ENCODE data around the gene RASGRP4.

DNA sequence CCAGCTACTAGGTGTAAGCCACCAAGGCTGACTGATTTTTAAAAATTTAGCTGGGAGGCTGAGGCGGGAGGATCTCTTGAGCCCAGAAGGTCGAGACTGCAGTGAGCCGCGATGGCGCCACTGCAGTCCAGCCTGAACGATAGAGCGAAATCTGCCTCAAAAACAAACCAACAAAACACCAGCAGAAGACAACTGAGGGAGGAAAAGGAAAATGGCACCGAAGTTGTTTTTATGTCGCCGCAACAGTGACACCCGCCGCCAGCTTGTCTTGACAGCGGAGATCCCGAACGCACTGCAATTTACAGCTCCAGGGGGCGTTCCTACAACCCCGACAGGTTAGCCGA lies 23.4 kb downstream of the RASGRP4 start:
- TF ChIP-seq, protein P1, sequence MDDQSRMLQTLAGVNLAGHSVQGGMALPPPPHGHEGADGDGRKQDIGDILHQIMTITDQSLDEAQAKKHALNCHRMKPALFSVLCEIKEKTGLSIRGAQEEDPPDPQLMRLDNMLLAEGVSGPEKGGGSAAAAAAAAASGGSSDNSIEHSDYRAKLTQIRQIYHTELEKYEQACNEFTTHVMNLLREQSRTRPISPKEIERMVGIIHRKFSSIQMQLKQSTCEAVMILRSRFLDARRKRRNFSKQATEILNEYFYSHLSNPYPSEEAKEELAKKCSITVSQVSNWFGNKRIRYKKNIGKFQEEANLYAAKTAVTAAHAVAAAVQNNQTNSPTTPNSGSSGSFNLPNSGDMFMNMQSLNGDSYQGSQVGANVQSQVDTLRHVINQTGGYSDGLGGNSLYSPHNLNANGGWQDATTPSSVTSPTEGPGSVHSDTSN (CRISPR knock-in tag; IDR thresholded peaks at IDR 0.05) = no peak
- TF ChIP-seq, protein P2, sequence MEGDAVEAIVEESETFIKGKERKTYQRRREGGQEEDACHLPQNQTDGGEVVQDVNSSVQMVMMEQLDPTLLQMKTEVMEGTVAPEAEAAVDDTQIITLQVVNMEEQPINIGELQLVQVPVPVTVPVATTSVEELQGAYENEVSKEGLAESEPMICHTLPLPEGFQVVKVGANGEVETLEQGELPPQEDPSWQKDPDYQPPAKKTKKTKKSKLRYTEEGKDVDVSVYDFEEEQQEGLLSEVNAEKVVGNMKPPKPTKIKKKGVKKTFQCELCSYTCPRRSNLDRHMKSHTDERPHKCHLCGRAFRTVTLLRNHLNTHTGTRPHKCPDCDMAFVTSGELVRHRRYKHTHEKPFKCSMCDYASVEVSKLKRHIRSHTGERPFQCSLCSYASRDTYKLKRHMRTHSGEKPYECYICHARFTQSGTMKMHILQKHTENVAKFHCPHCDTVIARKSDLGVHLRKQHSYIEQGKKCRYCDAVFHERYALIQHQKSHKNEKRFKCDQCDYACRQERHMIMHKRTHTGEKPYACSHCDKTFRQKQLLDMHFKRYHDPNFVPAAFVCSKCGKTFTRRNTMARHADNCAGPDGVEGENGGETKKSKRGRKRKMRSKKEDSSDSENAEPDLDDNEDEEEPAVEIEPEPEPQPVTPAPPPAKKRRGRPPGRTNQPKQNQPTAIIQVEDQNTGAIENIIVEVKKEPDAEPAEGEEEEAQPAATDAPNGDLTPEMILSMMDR (tag by site-specific recombination; IDR thresholded peaks at IDR 0.05) = no peak
- TF ChIP-seq GLIS2 (tag by site-specific recombination; IDR thresholded peaks at IDR 0.05) = no peak
- no peak for TF ChIP-seq ZNF549 (tag by site-specific recombination; IDR thresholded peaks at IDR 0.05)
- TF ChIP-seq, protein P3, sequence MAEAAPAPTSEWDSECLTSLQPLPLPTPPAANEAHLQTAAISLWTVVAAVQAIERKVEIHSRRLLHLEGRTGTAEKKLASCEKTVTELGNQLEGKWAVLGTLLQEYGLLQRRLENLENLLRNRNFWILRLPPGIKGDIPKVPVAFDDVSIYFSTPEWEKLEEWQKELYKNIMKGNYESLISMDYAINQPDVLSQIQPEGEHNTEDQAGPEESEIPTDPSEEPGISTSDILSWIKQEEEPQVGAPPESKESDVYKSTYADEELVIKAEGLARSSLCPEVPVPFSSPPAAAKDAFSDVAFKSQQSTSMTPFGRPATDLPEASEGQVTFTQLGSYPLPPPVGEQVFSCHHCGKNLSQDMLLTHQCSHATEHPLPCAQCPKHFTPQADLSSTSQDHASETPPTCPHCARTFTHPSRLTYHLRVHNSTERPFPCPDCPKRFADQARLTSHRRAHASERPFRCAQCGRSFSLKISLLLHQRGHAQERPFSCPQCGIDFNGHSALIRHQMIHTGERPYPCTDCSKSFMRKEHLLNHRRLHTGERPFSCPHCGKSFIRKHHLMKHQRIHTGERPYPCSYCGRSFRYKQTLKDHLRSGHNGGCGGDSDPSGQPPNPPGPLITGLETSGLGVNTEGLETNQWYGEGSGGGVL (tag by site-specific recombination; IDR thresholded peaks at IDR 0.05) = no peak
- TF ChIP-seq, protein P4, sequence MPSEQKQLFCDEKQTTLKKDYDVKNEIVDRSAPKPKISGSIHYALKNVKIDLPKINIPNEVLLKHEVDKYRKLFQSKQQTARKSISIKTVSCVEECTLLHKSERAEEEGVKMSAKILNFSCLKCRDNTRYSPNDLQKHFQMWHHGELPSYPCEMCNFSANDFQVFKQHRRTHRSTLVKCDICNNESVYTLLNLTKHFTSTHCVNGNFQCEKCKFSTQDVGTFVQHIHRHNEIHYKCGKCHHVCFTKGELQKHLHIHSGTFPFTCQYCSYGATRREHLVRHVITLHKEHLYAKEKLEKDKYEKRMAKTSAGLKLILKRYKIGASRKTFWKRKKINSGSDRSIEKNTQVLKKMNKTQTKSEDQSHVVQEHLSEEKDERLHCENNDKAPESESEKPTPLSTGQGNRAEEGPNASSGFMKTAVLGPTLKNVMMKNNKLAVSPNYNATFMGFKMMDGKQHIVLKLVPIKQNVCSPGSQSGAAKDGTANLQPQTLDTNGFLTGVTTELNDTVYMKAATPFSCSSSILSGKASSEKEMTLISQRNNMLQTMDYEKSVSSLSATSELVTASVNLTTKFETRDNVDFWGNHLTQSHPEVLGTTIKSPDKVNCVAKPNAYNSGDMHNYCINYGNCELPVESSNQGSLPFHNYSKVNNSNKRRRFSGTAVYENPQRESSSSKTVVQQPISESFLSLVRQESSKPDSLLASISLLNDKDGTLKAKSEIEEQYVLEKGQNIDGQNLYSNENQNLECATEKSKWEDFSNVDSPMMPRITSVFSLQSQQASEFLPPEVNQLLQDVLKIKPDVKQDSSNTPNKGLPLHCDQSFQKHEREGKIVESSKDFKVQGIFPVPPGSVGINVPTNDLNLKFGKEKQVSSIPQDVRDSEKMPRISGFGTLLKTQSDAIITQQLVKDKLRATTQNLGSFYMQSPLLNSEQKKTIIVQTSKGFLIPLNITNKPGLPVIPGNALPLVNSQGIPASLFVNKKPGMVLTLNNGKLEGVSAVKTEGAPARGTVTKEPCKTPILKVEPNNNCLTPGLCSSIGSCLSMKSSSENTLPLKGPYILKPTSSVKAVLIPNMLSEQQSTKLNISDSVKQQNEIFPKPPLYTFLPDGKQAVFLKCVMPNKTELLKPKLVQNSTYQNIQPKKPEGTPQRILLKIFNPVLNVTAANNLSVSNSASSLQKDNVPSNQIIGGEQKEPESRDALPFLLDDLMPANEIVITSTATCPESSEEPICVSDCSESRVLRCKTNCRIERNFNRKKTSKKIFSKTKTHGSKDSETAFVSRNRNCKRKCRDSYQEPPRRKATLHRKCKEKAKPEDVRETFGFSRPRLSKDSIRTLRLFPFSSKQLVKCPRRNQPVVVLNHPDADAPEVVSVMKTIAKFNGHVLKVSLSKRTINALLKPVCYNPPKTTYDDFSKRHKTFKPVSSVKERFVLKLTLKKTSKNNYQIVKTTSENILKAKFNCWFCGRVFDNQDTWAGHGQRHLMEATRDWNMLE (tag by site-specific recombination; conservative IDR thresholded peaks at IDR 0.05; ENCODE audit: low read depth) = no peak
- TF ChIP-seq, protein P5, sequence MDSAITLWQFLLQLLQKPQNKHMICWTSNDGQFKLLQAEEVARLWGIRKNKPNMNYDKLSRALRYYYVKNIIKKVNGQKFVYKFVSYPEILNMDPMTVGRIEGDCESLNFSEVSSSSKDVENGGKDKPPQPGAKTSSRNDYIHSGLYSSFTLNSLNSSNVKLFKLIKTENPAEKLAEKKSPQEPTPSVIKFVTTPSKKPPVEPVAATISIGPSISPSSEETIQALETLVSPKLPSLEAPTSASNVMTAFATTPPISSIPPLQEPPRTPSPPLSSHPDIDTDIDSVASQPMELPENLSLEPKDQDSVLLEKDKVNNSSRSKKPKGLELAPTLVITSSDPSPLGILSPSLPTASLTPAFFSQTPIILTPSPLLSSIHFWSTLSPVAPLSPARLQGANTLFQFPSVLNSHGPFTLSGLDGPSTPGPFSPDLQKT (IDR thresholded peaks at IDR 0.05; ENCODE audit: borderline replicate concordance, low read depth, low read length) = no peak
